Transverse colon (tissue), 3 donors: ENCODE data around the gene ALS2.

Experiments used
- EP300 ChIP-seq: sonication (generic); formaldehyde crosslinking; IDR thresholded peaks from one replicate; pipeline ENCODE4 v1.6.1; 2017; ENCODE audit warnings: antibody characterized with exemption, low read depth
- POLR2A ChIP-seq: fragments of 450-650 bp; IDR thresholded peaks from one replicate; pipeline ENCODE4 v1.6.1; 2016; ENCODE audit warnings: antibody characterized with exemption, mild to moderate bottlenecking, moderate library complexity
- TF ChIP-seq, protein P1 (sequence below), 5 experiments: fragments of 200-600 bp in 3 of 5; fragments of 450-650 bp in 2 of 5; sonication (generic) in 3 of 5; IDR thresholded peaks; 1 replicate in 2 of 5; 2 replicates in 3 of 5; pipeline ENCODE4 v1.5.1; 2016 to 2017; ENCODE audit warnings: antibody characterized with exemption in 5 of 5, inconsistent platforms in 3 of 5, mild to moderate bottlenecking in 2 of 5, moderate library complexity in 1 of 5

DNA sequence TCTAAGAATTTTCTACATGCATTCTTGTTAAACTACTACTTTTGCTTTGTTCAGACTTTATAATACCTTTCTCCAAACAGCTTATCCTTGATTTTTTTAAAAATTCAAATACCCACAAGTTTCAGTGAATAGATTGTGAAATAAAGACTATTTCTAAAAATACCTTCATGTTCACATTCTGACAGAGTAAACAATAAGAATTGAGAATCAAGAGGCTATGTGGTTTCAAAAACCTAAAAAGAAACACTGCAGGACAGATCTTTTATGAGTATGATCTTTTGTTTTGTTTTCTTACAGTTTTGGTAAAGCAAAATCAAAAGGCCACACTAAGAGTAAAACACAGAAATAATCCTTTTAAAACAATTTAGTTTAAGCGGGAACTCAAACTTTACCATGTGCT is 21.2 kb downstream of the ALS2 start:
- TF ChIP-seq, protein P1, sequence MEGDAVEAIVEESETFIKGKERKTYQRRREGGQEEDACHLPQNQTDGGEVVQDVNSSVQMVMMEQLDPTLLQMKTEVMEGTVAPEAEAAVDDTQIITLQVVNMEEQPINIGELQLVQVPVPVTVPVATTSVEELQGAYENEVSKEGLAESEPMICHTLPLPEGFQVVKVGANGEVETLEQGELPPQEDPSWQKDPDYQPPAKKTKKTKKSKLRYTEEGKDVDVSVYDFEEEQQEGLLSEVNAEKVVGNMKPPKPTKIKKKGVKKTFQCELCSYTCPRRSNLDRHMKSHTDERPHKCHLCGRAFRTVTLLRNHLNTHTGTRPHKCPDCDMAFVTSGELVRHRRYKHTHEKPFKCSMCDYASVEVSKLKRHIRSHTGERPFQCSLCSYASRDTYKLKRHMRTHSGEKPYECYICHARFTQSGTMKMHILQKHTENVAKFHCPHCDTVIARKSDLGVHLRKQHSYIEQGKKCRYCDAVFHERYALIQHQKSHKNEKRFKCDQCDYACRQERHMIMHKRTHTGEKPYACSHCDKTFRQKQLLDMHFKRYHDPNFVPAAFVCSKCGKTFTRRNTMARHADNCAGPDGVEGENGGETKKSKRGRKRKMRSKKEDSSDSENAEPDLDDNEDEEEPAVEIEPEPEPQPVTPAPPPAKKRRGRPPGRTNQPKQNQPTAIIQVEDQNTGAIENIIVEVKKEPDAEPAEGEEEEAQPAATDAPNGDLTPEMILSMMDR (IDR thresholded peaks at IDR 0.05) = no peak
- TF ChIP-seq EP300 (no peak), POLR2A (no peak)
